Thymus (tissue), 11 donors: ENCODE measurements around the gene DIAPH2. TPM values are rescaled to one million over a fixed set of nuclear protein-coding genes. Genes with fewer than 3 reads are reported as not detected.
A peak's percentile ranks its signal among the peaks of the same experiment; 100 is the strongest.

ENCODE experiments used
- DNase-seq, 9 donors: peaks; one replicate each; pipeline ENCODE4 v3.0.0-alpha.2; 2013; ENCODE audit warnings: low spot score in 9 of 9, low read depth in 6 of 9, missing footprints in 1 of 9
- H3K27ac ChIP-seq, 2 donors: one replicate each; pipeline ENCODE4 v1.5.1; 2013; ENCODE audit warnings: control low read depth in 1 of 2, low read depth in 1 of 2, low read length in 1 of 2, mild to moderate bottlenecking in 1 of 2, moderate library complexity in 1 of 2
- H3K27me3 ChIP-seq, 2 donors: one replicate each; pipeline ENCODE4 v1.5.1; 2013; ENCODE audit warnings: low read length in 1 of 2; ENCODE audit not compliant: control insufficient read depth in 2 of 2, insufficient read depth in 1 of 2
- H3K36me3 ChIP-seq, 2 donors: one replicate each; pipeline ENCODE4 v1.5.1; 2013; ENCODE audit warnings: low read length in 1 of 2, mild to moderate bottlenecking in 1 of 2, moderate library complexity in 1 of 2; ENCODE audit not compliant: control insufficient read depth in 2 of 2, insufficient read depth in 2 of 2
- H3K4me1 ChIP-seq, 2 donors: one replicate each; pipeline ENCODE4 v1.5.1; 2013; ENCODE audit warnings: low read length in 2 of 2; ENCODE audit not compliant: control insufficient read depth in 2 of 2, insufficient read depth in 2 of 2
- H3K4me3 ChIP-seq, 2 donors: one replicate each; pipeline ENCODE4 v1.5.1; 2013; ENCODE audit warnings: low read length in 2 of 2, control low read depth in 1 of 2, mild to moderate bottlenecking in 1 of 2
- H3K9me3 ChIP-seq, 2 donors: one replicate each; pipeline ENCODE4 v1.5.1; 2013; ENCODE audit warnings: low read length in 1 of 2, mild to moderate bottlenecking in 1 of 2; ENCODE audit not compliant: control insufficient read depth in 2 of 2, insufficient read depth in 1 of 2
- WGBS: extraction: QIAGEN DNeasy Blood & Tissue Kit; methylation state at CpG from one replicate; pipeline ENCODE4 v1.1.7; 2013; 5-methylcytosine and 5-hydroxymethylcytosine counted together
- polyA plus RNA-seq: library from polyadenylated mRNA; stranded (reverse); fragments of 200-250 nt; gene quantifications from one replicate; pipeline ENCODE4 v1.2.3, GENCODE V29; 2013
- total RNA-seq: library from RNA; stranded (reverse); fragments of 120-200 nt; gene quantifications from one replicate; pipeline ENCODE4 v1.2.4, GENCODE V29; 2013
- donor health status: healthy.

DIAPH2 gene
- total and polyA plus RNA-seq, 2 donors = 4.8 to 13.1 TPM

- Histone ChIP-seq H3K9me3 (no peaks in the 10 kb centered on the region), H3K4me3 (no peak overlapping the region), H3K27ac (no peak overlapping the region), H3K4me1 (no peaks in the 10 kb centered on the region), H3K36me3 (no peaks in the 10 kb centered on the region), H3K27me3 (no peaks in the 10 kb centered on the region)
- 92% methylated on average over 2 of the region's 2 CpGs for WGBS
- no peak for DNase-seq
Measured at GRCh38 chrX:97374266-97374665, 689.6 kb downstream of the DIAPH2 start.

GRCh38 chrX:97380200-97380599, 695.6 kb downstream of the DIAPH2 start:
- Histone ChIP-seq H3K4me1 (no peaks in the 10 kb centered on the region), H3K9me3 (no peaks in the 10 kb centered on the region), H3K27me3 (no peaks in the 10 kb centered on the region), H3K4me3 (no peak overlapping the region), H3K27ac (no peak overlapping the region), H3K36me3 (no peaks in the 10 kb centered on the region)
- no peak for DNase-seq

- H3K36me3 ChIP-seq = no peaks in the 10 kb centered on the region
- 98% methylated on average over 3 of the region's 3 CpGs for WGBS
- no peak overlapping the region for H3K4me3 ChIP-seq
Measured at GRCh38 chrX:97384685-97385084, 700.0 kb downstream of the DIAPH2 start.

GRCh38 chrX:97387004-97387403, 702.4 kb downstream of the DIAPH2 start:
- Histone ChIP-seq H3K27ac (no peak overlapping the region), H3K27me3 (no peaks in the 10 kb centered on the region), H3K9me3 (no peaks in the 10 kb centered on the region), H3K36me3 (no peaks in the 10 kb centered on the region), H3K4me3 (no peak overlapping the region), H3K4me1 (no peaks in the 10 kb centered on the region)
- DNase-seq = no peak

More at GRCh38 chrX:97384685-97385084, 700.0 kb downstream of the DIAPH2 start:
- Histone ChIP-seq H3K27ac (no peak overlapping the region), H3K27me3 (no peaks in the 10 kb centered on the region), H3K9me3 (no peaks in the 10 kb centered on the region), H3K4me1 (no peaks in the 10 kb centered on the region)
- DNase-seq = no peak

- 95% methylated on average over 3 of the region's 3 CpGs for WGBS
- H3K27ac ChIP-seq = no peak overlapping the region
- H3K9me3 ChIP-seq = no peaks in the 10 kb centered on the region
- no peak for DNase-seq
- no peak overlapping the region for H3K4me3 ChIP-seq
- H3K27me3 ChIP-seq = no peaks in the 10 kb centered on the region
- no peaks in the 10 kb centered on the region for H3K4me1 ChIP-seq
- H3K36me3 ChIP-seq = no peaks in the 10 kb centered on the region
Measured at GRCh38 chrX:97389761-97390192, 705.1 kb downstream of the DIAPH2 start.

- no peaks in the 10 kb centered on the region for H3K4me1 ChIP-seq
- WGBS = 67% methylated on average over 3 of the region's 3 CpGs
- no peaks in the 10 kb centered on the region for H3K9me3 ChIP-seq
- no peak overlapping the region for H3K4me3 ChIP-seq
- no peaks in the 10 kb centered on the region for H3K36me3 ChIP-seq
- DNase-seq = no peak
- H3K27me3 ChIP-seq = no peaks in the 10 kb centered on the region
- no peak overlapping the region for H3K27ac ChIP-seq
Measured at GRCh38 chrX:97397371-97397770, 712.7 kb downstream of the DIAPH2 start.

- DNase-seq = peak in 3 of 9 donors; percentile 4 to 25 (median 13)
- Histone ChIP-seq H3K9me3 (no peaks in the 10 kb centered on the region), H3K4me3 (no peak overlapping the region), H3K27me3 (no peaks in the 10 kb centered on the region), H3K4me1 (no peaks in the 10 kb centered on the region), H3K27ac (no peak overlapping the region), H3K36me3 (no peaks in the 10 kb centered on the region)
- 77% methylated on average over 3 of the region's 3 CpGs for WGBS
Measured at GRCh38 chrX:97398030-97398551, 713.4 kb downstream of the DIAPH2 start.

- H3K9me3 ChIP-seq = no peaks in the 10 kb centered on the region
- DNase-seq = no peak
- H3K36me3 ChIP-seq = no peaks in the 10 kb centered on the region
- no peaks in the 10 kb centered on the region for H3K4me1 ChIP-seq
- no peak overlapping the region for H3K27ac ChIP-seq
- no peaks in the 10 kb centered on the region for H3K27me3 ChIP-seq
- no peak overlapping the region for H3K4me3 ChIP-seq
- WGBS = 63% methylated on average over 2 of the region's 2 CpGs
Measured at GRCh38 chrX:97399400-97399799, 714.8 kb downstream of the DIAPH2 start.

- no peaks in the 10 kb centered on the region for H3K36me3 ChIP-seq
- no peak overlapping the region for H3K4me3 ChIP-seq
- H3K27me3 ChIP-seq = no peaks in the 10 kb centered on the region
- H3K27ac ChIP-seq = no peak overlapping the region
- no peaks in the 10 kb centered on the region for H3K4me1 ChIP-seq
- H3K9me3 ChIP-seq = no peaks in the 10 kb centered on the region
- no peak for DNase-seq
Measured at GRCh38 chrX:97400492-97400891, 715.9 kb downstream of the DIAPH2 start.

GRCh38 chrX:97401154-97401553, 716.5 kb downstream of the DIAPH2 start:
- no peak for DNase-seq
- WGBS = 92% methylated on average over 2 of the region's 2 CpGs
- Histone ChIP-seq H3K4me3 (no peak overlapping the region), H3K27ac (no peak overlapping the region), H3K4me1 (no peaks in the 10 kb centered on the region), H3K9me3 (no peaks in the 10 kb centered on the region), H3K36me3 (no peaks in the 10 kb centered on the region), H3K27me3 (no peaks in the 10 kb centered on the region)
